ENCODE data around the gene GPC5.
"Not testable (repeated sequence)": the region's sequence is repeated elsewhere in the genome, so short reads cannot be mapped to it uniquely, and the experiment has no call there.

The GPC5 gene

GRCh38 chr13:92743992-92744391 lies 1345.6 kb downstream of the GPC5 start:
- no peak for DNase-seq (ENCODE audit: low spot score)

- DNase-seq (ENCODE audit: low spot score): no peak
Observed at GRCh38 chr13:92745258-92745657, 1346.8 kb downstream of the GPC5 start.

- not testable (repeated sequence) for DNase-seq (ENCODE audit: low spot score)
Observed at GRCh38 chr13:92752705-92753104, 1354.3 kb downstream of the GPC5 start.

DNA sequence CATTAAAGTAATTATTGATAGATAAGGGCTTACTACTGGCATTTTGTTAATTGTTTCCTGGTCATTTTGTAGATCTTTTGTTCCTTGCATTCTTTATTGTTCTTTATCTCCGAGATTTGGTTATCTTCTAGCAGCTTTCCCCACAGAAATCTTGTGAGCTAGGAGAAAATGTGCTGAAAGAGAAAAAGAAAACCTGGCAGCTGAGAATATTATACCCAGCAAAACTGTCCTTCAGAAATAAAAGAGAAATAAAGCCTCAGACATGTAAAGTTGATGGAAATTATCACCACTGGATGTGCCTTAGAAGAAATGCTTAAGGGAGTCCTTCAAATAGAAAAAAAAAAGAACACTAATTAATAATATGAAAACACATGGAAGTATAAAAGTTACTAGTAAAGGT lies 1363.3 kb downstream of the GPC5 start:
- DNase-seq (ENCODE audit: low spot score): no peak

- DNase-seq (ENCODE audit: low spot score): no peak
Observed at GRCh38 chr13:92767468-92767867, 1369.0 kb downstream of the GPC5 start.

- no peak for DNase-seq (ENCODE audit: low spot score)
Observed at GRCh38 chr13:92768602-92769001, 1370.2 kb downstream of the GPC5 start.

- no peak for DNase-seq (ENCODE audit: low spot score)
Observed at GRCh38 chr13:92769046-92769445, 1370.6 kb downstream of the GPC5 start.

- no peak for DNase-seq (ENCODE audit: low spot score)
Observed at GRCh38 chr13:92775658-92776057, 1377.2 kb downstream of the GPC5 start.

GRCh38 chr13:92781965-92782690 lies 1383.7 kb downstream of the GPC5 start:
- no peak for DNase-seq (ENCODE audit: low spot score)

GRCh38 chr13:92802776-92803175 lies 1404.4 kb downstream of the GPC5 start:
- DNase-seq (ENCODE audit: low spot score): no peak

DNA sequence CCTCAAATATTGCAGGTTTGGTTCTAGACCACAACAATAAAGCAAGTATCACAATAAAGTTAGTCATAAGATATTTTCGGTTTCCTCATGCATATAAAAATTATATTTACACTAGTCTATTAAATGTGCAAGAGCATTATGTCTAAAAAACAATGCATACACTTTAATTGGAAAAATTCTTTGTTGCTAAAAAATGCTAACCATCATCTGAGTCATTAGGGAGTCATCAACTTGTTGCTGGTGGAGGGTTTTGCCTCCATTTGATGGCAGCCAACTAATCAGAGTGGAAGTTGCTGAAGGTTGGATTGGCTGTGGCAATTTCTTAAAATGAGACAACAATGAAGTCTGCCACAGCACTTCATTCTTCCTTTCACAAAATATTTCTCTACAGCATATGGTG lies 1405.9 kb downstream of the GPC5 start:
- no peak for DNase-seq (ENCODE audit: low spot score)

- DNase-seq (ENCODE audit: low spot score): no peak
Observed at GRCh38 chr13:92804926-92805325, 1406.5 kb downstream of the GPC5 start.

DNA sequence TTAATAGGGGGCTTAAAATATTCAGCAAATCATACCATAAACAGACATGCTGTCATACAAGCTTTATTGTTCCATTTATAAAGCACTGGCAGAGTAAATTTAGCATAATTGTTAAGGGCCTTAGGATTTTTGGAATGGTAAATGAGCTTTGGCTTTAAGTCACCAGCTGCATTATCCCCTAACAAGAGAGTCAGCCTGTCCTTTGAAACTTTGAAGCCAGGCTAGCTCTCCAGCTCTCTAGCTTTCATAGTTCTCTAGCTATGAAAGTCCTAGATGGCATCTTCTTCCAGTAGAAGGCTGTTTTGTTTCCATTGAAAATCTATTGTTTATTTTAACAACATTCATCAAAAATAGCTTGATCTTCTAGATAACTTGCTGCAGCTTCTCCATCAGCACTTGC lies 1407.3 kb downstream of the GPC5 start:
- no peak for DNase-seq (ENCODE audit: low spot score)

- peak; percentile 4 for DNase-seq (ENCODE audit: low spot score)
Observed at GRCh38 chr13:92806215-92806614, 1407.8 kb downstream of the GPC5 start.

GRCh38 chr13:92807353-92807752 lies 1408.9 kb downstream of the GPC5 start:
- DNase-seq (ENCODE audit: low spot score): no peak

DNA sequence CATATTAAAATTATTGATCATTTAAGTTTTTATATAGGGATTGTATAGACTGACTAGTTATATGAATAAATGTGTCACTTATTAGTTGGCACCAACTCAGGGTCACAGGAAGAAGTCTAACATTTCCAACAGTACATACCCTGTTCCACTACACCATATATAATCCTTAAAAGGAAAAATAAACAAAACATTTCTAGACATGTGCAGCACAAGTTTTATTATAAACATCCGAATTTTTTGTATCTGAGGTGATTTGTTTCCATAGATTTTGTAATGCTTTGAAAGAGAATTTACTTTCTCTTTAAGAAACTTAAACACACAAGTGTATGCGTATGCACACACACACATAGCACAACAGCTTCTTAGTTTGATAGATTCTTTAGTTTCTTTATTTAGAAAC lies 1409.5 kb downstream of the GPC5 start:
- no peak for DNase-seq (ENCODE audit: low spot score)

- no peak for DNase-seq (ENCODE audit: low spot score)
Observed at GRCh38 chr13:92821324-92821723, 1422.9 kb downstream of the GPC5 start.

GRCh38 chr13:92823059-92823458 lies 1424.6 kb downstream of the GPC5 start:
- DNase-seq (ENCODE audit: low spot score): no peak

DNA sequence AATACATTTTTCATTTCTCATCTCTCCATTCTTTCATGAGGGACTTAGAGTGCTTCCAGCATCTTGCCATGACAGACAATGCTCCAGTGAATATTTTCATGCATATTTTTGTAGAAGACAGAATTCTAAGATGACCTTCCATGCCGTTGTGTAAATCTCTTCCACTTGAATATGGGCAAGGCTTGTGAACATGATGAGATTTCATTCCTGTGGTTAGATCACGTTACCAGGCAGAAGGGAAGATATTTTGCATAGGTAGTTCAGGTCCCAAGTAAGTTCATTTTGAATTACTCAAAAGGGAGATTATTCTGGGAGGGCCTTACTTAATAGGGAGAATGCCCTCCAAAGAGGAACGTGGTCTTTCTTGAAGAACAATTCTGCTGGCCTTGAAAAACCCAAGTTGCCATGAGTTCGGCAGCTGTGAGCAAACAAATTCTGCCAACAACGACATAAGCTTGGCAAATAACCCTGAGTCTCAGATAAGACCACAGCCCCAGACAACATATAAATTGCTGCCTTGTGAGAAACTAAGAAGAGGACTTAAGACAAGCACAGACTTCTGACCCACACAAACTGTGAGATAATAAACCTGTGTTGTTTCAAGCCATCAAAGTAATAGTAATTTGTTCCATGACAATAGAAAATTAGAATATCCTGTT lies 1427.6 kb downstream of the GPC5 start:
- no peak for DNase-seq (ENCODE audit: low spot score)

DNA sequence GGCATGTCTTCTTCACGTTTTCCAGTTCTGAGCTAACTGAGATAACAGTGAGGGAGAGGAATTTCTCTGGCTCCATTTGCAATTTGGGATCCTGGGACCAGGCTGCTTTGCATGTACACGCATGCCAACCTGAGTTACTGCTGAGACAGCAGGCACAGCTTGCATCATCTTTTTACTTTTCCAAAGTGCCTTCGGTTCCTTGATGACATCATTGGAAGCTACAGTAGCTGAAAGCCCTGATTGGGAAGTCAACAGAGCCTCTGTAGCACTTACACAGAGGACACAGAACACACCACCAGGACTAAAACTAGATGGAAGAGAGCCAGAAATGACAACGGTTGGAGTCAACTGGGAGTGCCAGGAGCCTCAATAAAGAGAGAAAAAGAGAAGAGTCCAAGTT lies 1429.1 kb downstream of the GPC5 start:
- DNase-seq (ENCODE audit: low spot score): no peak

DNA sequence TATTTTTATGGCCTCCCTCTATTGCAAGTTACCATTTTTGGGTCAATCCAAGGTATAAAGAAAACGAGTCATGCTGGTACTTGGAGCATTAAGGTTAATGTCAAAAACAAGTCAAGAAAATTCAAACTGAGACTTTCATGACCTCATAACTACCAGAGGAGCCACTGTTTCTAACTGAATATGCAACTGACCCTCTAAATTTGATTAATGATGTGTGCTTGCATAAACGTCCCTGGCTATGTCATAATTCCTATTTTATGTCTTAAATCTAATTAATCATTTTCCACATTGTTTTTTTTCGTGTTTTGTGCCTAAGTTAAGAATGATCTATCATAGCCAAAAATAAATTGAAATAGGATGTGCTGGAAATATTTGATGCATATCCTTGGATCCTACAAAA lies 1431.5 kb downstream of the GPC5 start:
- DNase-seq (ENCODE audit: low spot score): no peak

GRCh38 chr13:92830821-92831220 lies 1432.4 kb downstream of the GPC5 start:
- DNase-seq (ENCODE audit: low spot score): no peak

- no peak for DNase-seq (ENCODE audit: low spot score)
Observed at GRCh38 chr13:92833071-92833470, 1434.7 kb downstream of the GPC5 start.

DNA sequence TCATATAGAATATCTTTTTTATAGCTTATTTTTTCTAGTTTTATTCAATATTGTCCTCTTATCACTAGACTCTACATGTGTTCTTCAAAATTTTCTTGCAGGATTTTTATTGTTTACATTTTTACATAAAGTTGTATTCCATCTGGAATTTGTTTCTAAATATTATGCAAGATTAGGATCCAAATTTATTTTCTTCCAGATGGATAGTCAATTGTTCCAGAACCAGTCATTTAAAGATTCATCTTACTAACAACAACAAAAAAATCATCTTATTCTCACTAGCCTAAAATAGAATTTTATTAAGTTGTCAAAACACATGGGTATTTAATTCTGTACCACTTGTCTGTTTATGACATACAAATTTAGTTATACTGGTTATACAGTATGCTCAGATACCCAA lies 1437.8 kb downstream of the GPC5 start:
- DNase-seq (ENCODE audit: low spot score): no peak
